Lower lobe of right lung (tissue), 2 donors: ENCODE measurements around the gene CTXN3. TPM values are rescaled to one million over a fixed set of nuclear protein-coding genes. Genes with fewer than 3 reads are reported as not detected.
"Not testable (repeated sequence)": the region's sequence is repeated elsewhere in the genome, so short reads cannot be mapped to it uniquely, and the experiment has no call there.

Experiments
- ATAC-seq, 2 donors: fragments of 200-7000 bp; cut with Tn5 transposase; one replicate each; pipeline ENCODE4 v1.9.1; 2020 to 2022; ENCODE audit warnings: mild to moderate bottlenecking in 2 of 2, moderate library complexity in 2 of 2
- DNase-seq: peaks from one replicate; pipeline ENCODE4 v3.0.0-alpha.2; 2020
- H3K27ac ChIP-seq: fragments of 200-600 bp; one replicate; pipeline ENCODE4 v1.8.0; 2022
- H3K27me3 ChIP-seq: fragments of 200-600 bp; one replicate; pipeline ENCODE4 v1.8.0; 2022; ENCODE audit warnings: low read depth
- H3K36me3 ChIP-seq: fragments of 200-600 bp; one replicate; pipeline ENCODE4 v1.8.0; 2022; ENCODE audit warnings: mild to moderate bottlenecking
- H3K4me1 ChIP-seq: fragments of 200-600 bp; one replicate; pipeline ENCODE4 v1.8.0; 2022
- H3K4me3 ChIP-seq: fragments of 200-600 bp; one replicate; pipeline ENCODE4 v1.8.0; 2022; ENCODE audit warnings: mild to moderate bottlenecking
- H3K9me3 ChIP-seq: fragments of 200-600 bp; one replicate; pipeline ENCODE4 v1.8.0; 2022
- intact Hi-C: fragments of 100-400 bp; cut with DNase I; formaldehyde crosslinking; loops from one replicate; pipeline ENCODE4 v1.11.0; 2022
- total RNA-seq: library from RNA; stranded (reverse); fragmentation: NEBNext Ultra II Directional; extraction: Animal tissue kit (Norgen Biotek cat#: 25700); gene quantifications from one replicate; pipeline ENCODE4 v1.2.1, GENCODE V29; 2021
- TF ChIP-seq, protein P1 (sequence below): fragments of 200-600 bp; IDR thresholded peaks from one replicate; pipeline ENCODE4 v1.8.0; 2022; ENCODE audit warnings: antibody characterized with exemption, mild to moderate bottlenecking
- donor health status: DM: no; HTN: yes; CAD: no; lungs with severe emphysema.

CTXN3 gene
- total RNA-seq, 1 donor from 2014 or later = not detected

DNA sequence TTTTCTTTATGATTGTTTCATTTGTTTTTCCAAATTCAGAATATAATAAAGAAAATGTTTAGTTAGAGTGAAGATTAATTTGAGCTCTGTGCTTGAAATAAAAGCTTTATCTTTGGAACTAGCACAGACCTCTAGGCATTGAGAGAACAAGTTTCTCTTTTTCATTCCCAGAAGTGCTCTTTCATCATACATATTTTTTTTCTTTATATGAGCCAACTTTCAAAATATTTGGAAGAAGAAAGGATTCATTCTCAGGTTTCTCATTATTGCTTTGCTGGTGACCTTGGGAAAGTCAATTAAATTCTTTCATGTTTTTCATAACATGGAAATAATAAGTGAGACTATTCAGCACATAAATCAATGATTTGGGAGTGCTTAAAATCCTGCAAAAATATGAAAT, 16.8 kb downstream of the CTXN3 start:
- no peak for DNase-seq
- no peak for ATAC-seq
- Histone ChIP-seq H3K9me3 (no peaks in the 10 kb centered on the region), H3K36me3 (no peaks in the 10 kb centered on the region), H3K4me3 (no peak overlapping the region), H3K27me3 (no peaks in the 10 kb centered on the region), H3K4me1 (no peaks in the 10 kb centered on the region), H3K27ac (no peak overlapping the region)
- intact Hi-C loops = no loop called here
- TF ChIP-seq, protein P1, sequence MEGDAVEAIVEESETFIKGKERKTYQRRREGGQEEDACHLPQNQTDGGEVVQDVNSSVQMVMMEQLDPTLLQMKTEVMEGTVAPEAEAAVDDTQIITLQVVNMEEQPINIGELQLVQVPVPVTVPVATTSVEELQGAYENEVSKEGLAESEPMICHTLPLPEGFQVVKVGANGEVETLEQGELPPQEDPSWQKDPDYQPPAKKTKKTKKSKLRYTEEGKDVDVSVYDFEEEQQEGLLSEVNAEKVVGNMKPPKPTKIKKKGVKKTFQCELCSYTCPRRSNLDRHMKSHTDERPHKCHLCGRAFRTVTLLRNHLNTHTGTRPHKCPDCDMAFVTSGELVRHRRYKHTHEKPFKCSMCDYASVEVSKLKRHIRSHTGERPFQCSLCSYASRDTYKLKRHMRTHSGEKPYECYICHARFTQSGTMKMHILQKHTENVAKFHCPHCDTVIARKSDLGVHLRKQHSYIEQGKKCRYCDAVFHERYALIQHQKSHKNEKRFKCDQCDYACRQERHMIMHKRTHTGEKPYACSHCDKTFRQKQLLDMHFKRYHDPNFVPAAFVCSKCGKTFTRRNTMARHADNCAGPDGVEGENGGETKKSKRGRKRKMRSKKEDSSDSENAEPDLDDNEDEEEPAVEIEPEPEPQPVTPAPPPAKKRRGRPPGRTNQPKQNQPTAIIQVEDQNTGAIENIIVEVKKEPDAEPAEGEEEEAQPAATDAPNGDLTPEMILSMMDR = no peak

DNA sequence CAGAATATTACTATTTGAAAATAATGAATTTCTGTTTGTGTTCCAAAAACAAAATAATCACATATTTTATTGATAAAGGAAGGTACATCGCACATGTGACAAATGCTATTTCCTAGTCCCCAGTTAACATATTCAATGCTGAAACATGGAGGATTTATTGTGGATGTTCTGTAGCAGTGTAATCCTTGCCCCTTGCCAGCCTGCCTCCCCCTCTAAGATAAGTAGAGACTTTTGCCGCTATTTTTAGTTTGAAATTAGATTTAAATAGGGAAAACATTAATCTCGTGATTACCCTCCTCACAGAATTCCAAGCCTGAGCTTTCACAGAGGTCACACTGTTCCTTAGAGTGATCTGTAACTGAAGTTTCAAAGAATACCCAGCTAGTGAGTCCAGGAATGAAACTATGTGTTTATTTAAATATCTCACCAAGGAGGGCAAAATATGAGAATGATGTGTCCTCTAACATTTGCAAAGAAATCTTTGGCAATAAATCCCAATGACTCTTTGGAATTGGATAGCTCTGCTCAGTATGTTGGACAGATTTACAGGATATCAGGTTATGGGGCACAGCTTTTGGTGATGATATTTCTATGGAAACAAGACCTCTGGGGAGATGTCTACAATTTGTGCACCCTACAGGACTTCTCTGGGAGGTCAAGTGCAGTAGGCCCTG, 17.3 kb downstream of the CTXN3 start:
- no peaks in the 10 kb centered on the region for H3K4me1 ChIP-seq
- no peaks in the 10 kb centered on the region for H3K36me3 ChIP-seq
- no peaks in the 10 kb centered on the region for H3K27me3 ChIP-seq
- H3K4me3 ChIP-seq = no peak overlapping the region
- intact Hi-C loops = no loop called here
- TF ChIP-seq, protein P1 = no peak
- ATAC-seq = no peak
- DNase-seq = no peak
- no peaks in the 10 kb centered on the region for H3K9me3 ChIP-seq
- H3K27ac ChIP-seq = no peak overlapping the region

DNA sequence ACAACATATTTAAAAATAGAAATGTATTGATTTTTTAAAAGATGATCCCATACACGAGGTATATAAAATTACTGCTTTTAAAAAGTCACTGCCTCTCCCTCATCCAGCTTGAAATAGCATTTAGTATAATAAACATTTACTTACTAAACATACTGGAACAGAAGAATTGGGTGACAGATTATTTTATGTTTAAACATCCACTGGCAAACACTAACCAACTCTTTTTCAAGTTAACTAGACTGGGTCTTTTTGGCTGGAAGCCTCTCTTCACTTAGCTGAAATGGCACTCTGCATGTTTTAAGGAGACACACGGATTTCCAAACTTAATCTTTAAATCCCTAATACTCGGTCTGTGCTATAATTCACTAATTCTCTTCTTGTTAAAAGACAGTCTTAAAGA, 19.0 kb downstream of the CTXN3 start:
- no peak overlapping the region for H3K4me3 ChIP-seq
- H3K36me3 ChIP-seq = no peaks in the 10 kb centered on the region
- intact Hi-C loops = no loop called here
- H3K9me3 ChIP-seq = no peaks in the 10 kb centered on the region
- H3K27ac ChIP-seq = no peak overlapping the region
- TF ChIP-seq, protein P1 = no peak
- H3K4me1 ChIP-seq = no peaks in the 10 kb centered on the region
- H3K27me3 ChIP-seq = no peaks in the 10 kb centered on the region
- DNase-seq (no peak), ATAC-seq (no peak)

DNA sequence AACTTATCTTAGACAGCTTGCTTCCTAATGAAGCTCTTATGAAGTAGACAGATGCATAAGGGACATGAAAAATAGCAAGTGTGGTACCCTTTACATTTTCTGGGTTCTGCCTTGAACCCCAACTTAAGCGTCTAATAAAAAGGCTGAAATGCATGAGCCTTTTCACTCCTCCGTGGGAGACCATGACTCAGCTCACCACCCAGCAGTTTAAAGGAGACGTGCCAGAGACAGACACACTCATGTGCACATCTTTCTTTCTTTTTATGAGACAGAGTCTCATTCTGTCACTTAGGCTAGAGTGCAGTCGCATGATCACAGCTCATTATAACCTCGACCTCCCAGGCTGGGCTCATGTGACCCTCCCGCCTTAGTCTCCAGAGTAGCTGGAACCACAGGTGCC, 22.3 kb downstream of the CTXN3 start:
- DNase-seq (no peak), ATAC-seq (no peak)
- intact Hi-C loops = no loop called here
- Histone ChIP-seq H3K27me3 (no peaks in the 10 kb centered on the region), H3K27ac (no peak overlapping the region), H3K9me3 (no peaks in the 10 kb centered on the region), H3K36me3 (no peaks in the 10 kb centered on the region), H3K4me1 (no peaks in the 10 kb centered on the region), H3K4me3 (no peak overlapping the region)
- TF ChIP-seq, protein P1 = no peak

DNA sequence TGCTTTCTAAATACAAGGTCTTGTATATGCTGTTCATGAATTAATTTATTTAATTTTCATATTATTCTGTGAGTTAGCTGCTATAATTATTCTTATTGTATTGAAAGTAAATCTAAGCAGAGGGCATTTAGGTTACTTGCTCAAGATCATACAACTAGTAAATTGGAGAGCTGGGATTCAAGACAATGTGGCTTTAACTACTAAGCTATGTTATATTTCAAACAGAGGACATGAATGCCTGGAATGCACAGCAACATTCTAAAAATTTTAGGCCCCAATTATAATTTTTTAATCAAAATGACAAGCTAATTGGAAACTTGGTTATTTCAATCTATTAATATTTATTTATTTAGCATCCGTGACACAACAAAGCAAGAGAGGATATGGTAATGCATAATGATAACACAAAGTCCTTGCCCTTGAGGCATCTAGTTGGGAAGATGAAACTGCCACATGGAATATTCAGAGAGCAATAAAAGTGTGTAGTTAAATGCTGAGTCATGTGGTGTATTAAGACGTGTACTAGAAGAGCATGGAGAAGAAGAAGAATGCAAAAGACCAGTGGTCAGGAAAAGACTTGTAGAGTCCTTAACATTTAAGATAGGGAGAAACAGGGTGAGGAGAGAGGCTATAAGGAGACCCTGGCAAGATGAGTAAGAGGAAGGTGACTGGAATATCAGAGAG, 24.4 kb downstream of the CTXN3 start:
- Histone ChIP-seq H3K27me3 (no peaks in the 10 kb centered on the region), H3K27ac (no peak overlapping the region), H3K36me3 (no peaks in the 10 kb centered on the region), H3K4me1 (no peaks in the 10 kb centered on the region), H3K4me3 (no peak overlapping the region), H3K9me3 (no peaks in the 10 kb centered on the region)
- TF ChIP-seq, protein P1 = no peak
- intact Hi-C loops = no loop called here
- DNase-seq (no peak), ATAC-seq (no peak)

DNA sequence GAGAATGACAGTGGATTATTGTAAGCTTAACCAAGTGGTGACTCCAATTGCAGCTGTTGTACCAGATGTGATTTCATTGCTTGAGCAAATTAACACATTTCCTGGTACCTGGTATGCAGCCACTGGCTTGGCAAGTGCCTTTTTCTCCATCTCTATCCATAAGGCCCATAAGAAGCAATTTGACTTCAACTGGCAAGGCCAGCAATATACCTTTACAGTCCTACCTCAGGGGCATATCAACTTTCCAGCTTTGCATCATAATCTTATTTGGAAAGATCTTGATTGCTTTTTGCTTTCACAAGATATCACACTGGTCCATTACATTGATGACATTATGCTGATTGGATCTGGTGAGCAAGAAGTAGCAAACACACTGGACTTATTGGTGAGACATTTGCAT, 28.1 kb downstream of the CTXN3 start:
- H3K27me3 ChIP-seq, intact Hi-C loops, H3K36me3 ChIP-seq, ATAC-seq, DNase-seq, H3K4me1 ChIP-seq, H3K27ac ChIP-seq, H3K4me3 ChIP-seq, H3K9me3 ChIP-seq: not testable (repeated sequence)

DNA sequence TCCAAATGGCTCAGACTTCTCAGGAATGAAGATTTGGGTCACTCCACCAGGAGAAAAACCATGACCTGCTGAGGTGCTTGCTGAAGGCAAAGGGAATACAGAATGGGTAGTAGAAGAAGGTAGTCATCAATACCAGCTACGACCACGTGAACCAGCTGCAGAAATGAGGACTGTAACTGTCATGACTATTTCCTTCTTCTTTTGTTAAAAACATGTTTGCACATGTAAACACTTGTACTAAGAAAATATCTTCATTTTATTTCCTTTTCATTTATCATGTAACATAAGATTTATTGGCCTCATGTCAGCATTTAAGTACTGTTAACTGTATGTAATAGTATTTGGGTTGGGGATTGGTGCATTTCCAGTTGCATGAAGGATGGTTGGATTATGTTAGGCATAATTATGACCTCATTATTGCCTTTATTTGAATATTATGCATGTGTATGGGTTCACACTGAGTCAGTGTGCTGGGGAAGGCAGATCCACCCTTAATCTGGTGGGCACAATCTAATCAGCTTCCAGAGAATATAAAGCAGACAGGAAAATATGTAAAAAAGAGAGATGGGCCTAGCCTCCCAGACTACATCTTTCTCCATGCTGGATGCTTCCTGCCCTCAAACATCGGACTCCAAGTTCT, 30.9 kb downstream of the CTXN3 start:
- H3K4me1 ChIP-seq, H3K27me3 ChIP-seq, DNase-seq, ATAC-seq, intact Hi-C loops, H3K9me3 ChIP-seq, H3K36me3 ChIP-seq, H3K27ac ChIP-seq, H3K4me3 ChIP-seq: not testable (repeated sequence)
